Measurements from ENCODE around the gene RDH13.

The RDH13 gene

DNA sequence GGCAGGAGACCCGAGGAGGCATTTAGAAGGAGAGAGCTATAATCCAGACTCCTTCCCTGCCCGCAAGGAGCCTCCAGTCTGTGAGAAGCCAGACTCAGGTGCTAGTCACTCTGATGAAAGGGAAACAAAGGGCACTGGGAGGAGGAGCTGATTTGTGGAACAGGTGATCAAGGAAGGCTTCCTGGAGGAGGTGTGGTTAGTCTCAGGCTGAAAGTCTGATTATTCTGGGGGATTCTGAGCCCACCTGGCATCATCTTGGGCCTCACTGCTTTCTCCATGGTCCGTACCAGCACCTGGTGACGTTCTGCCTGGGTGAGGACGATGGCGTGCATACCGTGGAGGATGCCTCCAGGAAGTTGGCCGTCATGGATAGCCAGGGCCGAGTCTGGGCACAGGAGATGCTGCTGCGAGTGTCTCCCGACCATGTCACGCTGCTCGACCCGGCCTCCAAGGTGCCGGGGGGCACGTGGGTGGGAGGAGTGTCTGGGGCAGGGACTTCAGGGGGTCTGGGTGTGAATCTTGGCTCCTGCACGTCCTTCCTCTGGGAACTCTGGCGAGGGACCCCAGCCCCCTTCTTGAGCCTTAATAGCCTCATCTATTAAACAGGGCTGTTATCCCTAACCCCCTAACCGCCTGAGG lies 16.6 kb upstream of the RDH13 start:
- DNase-seq = no peak
- Histone ChIP-seq H3K9me3 (peaks cover 9% of the 10 kb centered on the region; the same call in 1 of the 2 replicates), H3K4me1 (no peaks in the 10 kb centered on the region), H3K4me3 (ENCODE audit: low read depth, low read length) (peak overlapping the region; percentile 23; the same call in 1 of the 2 replicates), H3K36me3 (no peaks in the 10 kb centered on the region), H3K27me3 (peaks cover 51% of the 10 kb centered on the region)
- TF ChIP-seq, protein P1, sequence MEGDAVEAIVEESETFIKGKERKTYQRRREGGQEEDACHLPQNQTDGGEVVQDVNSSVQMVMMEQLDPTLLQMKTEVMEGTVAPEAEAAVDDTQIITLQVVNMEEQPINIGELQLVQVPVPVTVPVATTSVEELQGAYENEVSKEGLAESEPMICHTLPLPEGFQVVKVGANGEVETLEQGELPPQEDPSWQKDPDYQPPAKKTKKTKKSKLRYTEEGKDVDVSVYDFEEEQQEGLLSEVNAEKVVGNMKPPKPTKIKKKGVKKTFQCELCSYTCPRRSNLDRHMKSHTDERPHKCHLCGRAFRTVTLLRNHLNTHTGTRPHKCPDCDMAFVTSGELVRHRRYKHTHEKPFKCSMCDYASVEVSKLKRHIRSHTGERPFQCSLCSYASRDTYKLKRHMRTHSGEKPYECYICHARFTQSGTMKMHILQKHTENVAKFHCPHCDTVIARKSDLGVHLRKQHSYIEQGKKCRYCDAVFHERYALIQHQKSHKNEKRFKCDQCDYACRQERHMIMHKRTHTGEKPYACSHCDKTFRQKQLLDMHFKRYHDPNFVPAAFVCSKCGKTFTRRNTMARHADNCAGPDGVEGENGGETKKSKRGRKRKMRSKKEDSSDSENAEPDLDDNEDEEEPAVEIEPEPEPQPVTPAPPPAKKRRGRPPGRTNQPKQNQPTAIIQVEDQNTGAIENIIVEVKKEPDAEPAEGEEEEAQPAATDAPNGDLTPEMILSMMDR (IDR thresholded peaks at IDR 0.05; ENCODE audit: low read depth, low read length) = no peak

DNA sequence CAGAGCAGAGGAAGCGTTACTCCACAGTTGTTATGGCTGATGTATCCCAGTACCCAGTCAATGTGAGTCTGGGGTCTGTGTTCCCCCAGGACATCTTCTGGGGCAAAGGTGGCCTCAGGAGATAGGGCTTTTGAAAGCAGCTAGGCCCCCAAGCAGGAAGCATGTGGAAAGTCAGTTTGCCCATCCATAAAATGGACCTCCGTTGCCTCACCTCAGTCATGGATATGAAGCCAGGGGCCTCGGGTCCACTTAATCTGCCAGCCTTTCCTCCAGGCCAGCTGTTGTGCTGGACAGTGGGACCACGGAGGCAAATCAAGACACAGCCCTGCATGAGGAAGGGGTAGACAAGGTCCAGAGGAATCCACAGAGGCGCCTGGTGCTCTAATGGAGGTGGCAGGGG lies 16.0 kb upstream of the RDH13 start:
- H3K36me3 ChIP-seq = no peaks in the 10 kb centered on the region

DNA sequence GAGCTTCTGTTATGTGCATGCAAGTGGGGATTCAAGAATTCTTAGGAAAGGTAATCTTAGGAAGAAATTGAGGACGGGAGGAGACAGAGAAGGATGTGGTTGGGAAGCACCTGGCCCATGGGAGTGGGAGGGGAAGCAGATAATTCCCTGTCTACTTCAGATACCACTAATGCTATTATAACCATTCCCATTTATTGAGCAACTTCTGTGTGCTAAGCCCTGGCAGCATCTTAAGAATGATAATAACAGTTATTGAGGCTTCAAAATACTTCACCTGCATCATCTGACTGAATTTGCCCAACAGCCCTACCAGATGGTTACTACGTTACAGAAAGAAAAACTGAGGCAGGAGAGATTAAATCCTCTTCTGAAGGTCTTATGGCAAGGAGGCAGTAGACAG lies 14.2 kb upstream of the RDH13 start:
- Histone ChIP-seq H3K27me3 (peaks cover 38% of the 10 kb centered on the region), H3K9me3 (peaks cover 5% of the 10 kb centered on the region; the same call in 1 of the 2 replicates), H3K4me3 (ENCODE audit: low read depth, low read length) (no peak overlapping the region), H3K4me1 (no peaks in the 10 kb centered on the region), H3K36me3 (no peaks in the 10 kb centered on the region)
- TF ChIP-seq, protein P1 (IDR thresholded peaks at IDR 0.05; ENCODE audit: low read depth, low read length) = no peak
- no peak for DNase-seq

More for the DNA sequence above, 16.0 kb upstream of the RDH13 start:
- no peak for DNase-seq
- Histone ChIP-seq H3K4me1 (no peaks in the 10 kb centered on the region), H3K9me3 (peaks cover 9% of the 10 kb centered on the region; the same call in 1 of the 2 replicates), H3K27me3 (peaks cover 47% of the 10 kb centered on the region), H3K4me3 (ENCODE audit: low read depth, low read length) (no peak overlapping the region)
- TF ChIP-seq, protein P1 (IDR thresholded peaks at IDR 0.05; ENCODE audit: low read depth, low read length) = no peak

DNA sequence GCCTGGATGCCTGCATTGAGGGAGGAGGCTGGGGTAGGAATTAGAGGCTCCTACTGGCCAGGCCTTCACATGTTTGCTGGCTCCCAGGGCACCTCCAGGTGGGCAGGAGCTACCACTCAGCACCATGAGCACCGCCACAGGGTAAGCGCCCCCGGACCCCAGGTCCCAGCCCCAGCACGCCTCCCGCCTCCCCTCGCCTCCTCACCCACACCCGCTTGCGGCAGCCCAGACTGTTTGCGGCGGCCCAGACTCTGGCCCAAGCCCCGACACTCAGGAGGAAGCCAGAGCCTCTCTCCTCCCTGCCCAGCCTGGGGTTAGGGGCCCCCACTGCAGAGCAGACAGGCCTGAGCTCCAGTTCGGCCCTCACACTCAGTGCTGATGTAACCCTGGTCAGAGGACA lies 13.4 kb upstream of the RDH13 start:
- Histone ChIP-seq H3K4me1 (no peaks in the 10 kb centered on the region), H3K4me3 (ENCODE audit: low read depth, low read length) (no peak overlapping the region), H3K36me3 (no peaks in the 10 kb centered on the region), H3K9me3 (no peaks in the 10 kb centered on the region; the same call in 1 of the 2 replicates), H3K27me3 (peaks cover 33% of the 10 kb centered on the region)
- TF ChIP-seq, protein P1 (IDR thresholded peaks at IDR 0.05; ENCODE audit: low read depth, low read length) = no peak
- no peak for DNase-seq

DNA sequence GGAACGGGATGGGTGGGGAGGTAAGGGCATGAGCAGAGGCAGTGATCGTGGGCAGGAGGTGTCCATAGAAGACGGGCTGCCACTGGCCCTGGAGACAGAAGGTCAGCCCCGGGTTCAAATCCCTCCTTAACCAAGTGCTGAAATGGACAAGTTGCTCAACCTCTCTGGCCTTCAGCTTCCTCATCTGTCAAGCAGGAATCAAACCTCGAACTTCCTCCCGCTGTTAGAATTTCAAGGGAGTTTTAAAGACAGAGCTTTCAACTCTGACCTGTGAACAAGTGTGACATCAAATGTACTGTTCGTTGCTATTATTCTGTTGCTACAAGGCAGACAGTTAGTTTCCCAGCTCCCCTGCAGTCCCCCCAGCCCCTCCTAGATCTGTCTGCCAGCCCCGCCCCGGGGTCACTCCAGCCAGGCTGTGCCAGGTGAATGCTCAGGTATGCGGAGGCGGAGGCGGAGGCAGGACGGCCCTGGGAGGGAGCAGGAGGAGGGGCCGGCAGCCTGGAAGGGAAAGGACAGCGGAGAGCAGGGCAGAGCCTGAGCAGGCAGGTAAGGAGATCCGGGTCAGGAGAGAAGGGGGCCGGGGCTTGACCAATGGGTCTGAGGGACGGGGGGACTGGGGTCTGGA lies 12.5 kb upstream of the RDH13 start, which contains the start of gene EPS8L1:
EPS8L1 (plus strand) TSS at position 499 of the 628 bp plus-strand sequence. CDS start 576 bp downstream, outside the sequence.
- Histone ChIP-seq H3K4me3 (ENCODE audit: low read depth, low read length) (no peak within 1 kb of the TSS), H3K9me3 (no peaks in the 10 kb centered on the region; the same call in 1 of the 2 replicates), H3K27me3 (peaks cover 33% of the 10 kb centered on the region), H3K4me1 (no peaks in the 10 kb centered on the region), H3K36me3 (no peaks in the 10 kb centered on the region)
- TF ChIP-seq, protein P1 (IDR thresholded peaks at IDR 0.05; ENCODE audit: low read depth, low read length) = no peak
- no peak for DNase-seq

DNA sequence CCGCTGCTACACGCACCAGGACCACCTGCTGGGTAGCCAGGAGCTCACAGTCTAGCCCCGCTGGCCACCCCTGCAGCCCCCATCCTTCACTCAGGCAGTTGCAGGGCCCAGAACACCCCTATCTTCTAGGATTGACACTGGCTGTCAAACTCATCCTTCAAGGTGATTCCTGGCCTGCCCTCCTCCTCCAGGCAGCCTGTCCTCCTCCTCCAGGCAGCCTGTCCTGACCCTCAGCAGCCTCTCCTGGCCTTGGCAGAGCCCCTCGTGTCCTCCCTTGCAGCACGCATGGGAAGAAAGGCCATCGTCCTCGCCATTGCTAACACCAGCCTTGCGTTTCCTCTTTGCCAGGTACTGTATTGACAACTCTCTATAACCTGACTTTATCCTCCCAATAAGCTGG lies 9.0 kb upstream of the RDH13 start:
- Histone ChIP-seq H3K27me3 (peaks cover 54% of the 10 kb centered on the region), H3K4me3 (ENCODE audit: low read depth, low read length) (no peak overlapping the region), H3K4me1 (no peaks in the 10 kb centered on the region), H3K36me3 (no peaks in the 10 kb centered on the region), H3K9me3 (no peaks in the 10 kb centered on the region)
- DNase-seq = no peak
- TF ChIP-seq, protein P1 (IDR thresholded peaks at IDR 0.05; ENCODE audit: low read depth, low read length) = no peak
